SHP77 treated with DMSO at 0.1 percent for 48 hours (cell line): ENCODE results near the gene STAT6.

Source experiments
- DNase-seq: peaks from one replicate; lab custom pipeline; 2025; lab: John Stamatoyannopoulos, UW

The STAT6 gene

DNA sequence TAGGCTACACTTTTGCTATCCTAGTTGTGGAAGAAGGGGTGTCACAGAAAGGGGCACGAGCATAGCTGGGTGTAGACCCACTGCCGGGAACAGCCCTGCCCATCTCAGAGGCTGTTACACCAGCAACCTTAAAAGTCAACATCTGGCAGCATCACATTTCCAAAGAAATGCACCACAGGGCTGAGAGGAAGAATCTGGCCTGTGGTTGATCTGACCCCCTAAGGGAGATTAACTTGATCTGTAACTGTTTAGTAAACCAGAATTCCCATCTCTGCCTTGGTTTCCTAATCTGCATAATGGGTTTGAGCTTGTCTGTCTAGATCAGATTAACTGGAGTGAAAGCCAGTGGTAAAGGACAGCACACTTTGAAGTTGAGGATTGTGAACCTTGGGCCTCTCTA is 34.9 kb upstream of the STAT6 start:
- DNase-seq: no peak

GRCh38 chr12:57145460-57146059 is 34.4 kb upstream of the STAT6 start:
- DNase-seq: no peak

DNA sequence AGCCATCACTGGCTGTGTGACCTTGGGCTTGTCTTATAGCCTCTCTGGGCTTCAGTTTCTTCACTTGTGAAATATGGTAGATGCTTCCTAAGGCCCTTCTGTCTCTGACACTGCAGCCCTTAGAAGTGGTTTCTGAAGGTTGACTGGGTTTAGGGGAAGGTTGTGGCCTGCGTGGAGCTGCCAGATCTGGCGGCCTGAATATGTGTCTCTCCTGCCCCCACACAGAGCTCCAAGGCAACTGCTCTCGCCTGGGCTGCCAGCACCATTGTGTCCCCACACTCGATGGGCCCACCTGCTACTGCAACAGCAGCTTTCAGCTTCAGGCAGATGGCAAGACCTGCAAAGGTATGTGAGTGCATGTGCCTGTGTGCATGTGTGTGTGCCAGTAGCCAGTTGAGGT is 32.3 kb upstream of the STAT6 start:
- DNase-seq: no peak

DNA sequence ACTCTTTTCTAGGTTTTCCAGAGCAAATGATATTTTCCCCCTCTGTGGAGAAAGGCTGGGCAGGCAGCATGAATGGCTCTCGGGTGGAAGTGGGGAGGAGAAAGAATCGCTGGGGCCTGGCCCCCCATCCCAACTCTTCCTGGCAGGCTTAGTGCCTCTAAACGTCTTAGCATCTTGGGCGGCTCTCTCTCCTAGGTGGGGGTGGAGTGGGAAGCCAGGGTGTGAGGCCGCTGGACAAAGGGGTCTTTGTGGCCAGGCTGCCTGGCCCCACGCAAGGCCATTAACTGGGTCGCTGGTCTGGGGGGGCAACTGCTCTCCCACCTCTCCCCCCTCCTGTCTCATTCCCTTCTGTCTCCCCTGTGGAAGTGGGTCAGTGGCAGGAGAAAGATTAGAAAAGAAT is 31.6 kb upstream of the STAT6 start:
- no peak for DNase-seq

- no peak for DNase-seq
Measured at GRCh38 chr12:57142121-57142520, 31.0 kb upstream of the STAT6 start.

DNA sequence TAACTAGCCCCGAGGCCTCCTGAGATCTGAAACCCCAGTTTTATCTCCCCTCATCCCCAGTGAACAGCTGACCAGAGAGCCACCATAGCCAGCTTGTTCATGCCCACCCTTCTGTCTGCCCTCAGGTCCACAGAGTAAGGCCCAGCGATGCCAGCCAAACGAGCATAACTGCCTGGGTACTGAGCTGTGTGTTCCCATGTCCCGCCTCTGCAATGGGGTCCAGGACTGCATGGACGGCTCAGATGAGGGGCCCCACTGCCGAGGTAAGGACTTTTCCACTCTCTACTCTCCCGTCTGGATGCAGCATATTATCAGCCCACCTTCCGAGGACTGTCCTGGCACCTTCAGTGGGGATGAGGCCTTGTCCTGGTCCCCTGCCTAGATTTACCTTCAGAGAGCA is 30.1 kb upstream of the STAT6 start:
- no peak for DNase-seq

DNA sequence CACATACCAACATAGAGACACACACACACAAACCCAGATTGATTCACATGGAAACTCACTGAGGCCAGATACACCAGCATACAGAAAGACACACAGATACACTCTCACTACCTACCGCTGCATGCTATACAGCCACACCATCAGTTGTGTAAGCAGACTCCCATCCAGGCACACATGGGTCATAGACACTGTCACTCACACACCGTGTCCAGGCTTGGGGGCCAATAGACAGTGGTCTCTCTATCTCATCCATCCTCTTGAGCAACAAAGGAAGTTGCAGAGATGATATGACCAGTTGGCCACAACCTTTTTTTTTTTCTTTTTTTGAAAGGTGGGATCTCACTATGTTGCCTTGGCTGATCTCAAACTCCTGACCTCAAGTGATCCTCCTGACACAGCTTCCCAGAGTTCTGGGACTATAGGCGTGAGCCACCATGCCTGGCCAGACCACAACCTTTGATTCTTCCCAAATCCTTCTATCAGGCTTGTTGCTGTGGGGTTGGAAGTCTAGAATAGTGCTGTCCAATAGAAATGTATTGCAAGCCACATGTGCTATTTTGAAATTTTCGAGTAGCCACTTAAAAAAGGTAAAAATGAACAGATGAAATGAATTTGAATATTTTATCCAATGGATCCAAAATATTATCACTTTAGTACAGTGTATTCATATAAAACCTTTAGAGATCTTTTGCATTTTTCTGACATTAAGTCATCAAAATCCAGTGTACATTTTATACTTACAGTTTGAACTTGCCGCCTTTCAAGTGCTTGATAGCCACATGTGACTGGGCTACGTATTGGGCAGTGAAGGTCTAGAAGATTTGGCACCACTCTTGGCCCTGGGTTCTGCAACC is 28.9 kb upstream of the STAT6 start:
- no peak for DNase-seq

GRCh38 chr12:57138526-57139272 is 27.5 kb upstream of the STAT6 start:
- no peak for DNase-seq

GRCh38 chr12:57135527-57136326 is 24.6 kb upstream of the STAT6 start:
- no peak for DNase-seq

DNA sequence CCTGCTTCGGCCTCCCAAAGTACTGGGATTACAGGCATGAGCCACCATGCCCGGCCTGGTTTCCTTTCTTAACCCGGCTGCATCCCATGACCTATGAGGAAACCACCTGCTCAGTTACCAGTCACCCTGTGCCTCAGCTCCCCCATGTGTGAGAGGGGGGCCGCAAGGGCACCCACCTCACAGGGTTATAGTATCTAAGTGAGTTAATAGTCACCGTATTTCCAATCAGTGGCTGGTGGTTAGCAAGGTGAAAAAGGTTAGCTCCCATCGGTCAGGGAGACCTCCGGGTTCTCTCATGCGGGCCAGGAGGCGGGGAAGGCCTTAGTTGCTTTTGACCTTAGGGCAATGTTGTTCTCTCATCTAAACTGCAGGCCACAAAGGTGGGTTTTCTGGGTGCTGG is 23.8 kb upstream of the STAT6 start:
- DNase-seq: no peak

GRCh38 chr12:57133916-57134315 is 22.8 kb upstream of the STAT6 start:
- no peak for DNase-seq

DNA sequence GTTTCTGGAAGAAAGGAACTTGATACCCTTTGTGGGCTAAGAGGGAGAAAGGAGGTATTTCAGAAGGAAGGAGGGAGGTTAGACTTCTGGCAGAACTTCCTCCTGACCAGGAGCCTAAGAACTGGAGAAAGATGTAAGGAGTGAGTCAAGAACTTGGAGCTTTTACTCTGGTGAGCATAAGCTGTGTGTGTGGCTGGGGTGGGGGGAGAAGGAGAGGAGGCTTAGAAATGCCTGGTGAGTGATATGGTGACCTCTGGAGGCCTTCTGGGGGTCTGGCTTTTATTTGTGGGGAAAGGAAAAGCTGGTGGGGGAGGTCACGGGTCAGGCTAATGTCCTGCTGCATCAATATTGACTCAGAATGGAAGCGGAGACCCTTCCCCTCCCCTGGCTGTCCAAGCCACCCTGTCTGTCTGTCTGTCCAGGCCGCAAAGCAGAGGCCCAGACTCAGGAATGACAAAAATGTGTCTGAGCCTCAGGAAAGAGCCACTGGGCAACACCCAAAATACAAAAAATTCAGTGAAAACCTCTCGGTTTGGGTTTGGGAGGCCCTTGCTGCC is 21.9 kb upstream of the STAT6 start:
- no peak for DNase-seq

- no peak for DNase-seq
Measured at GRCh38 chr12:57131896-57132744, 21.0 kb upstream of the STAT6 start.

GRCh38 chr12:57130941-57131340 is 19.8 kb upstream of the STAT6 start:
- no peak for DNase-seq

GRCh38 chr12:57129889-57130288 is 18.7 kb upstream of the STAT6 start:
- DNase-seq: no peak

DNA sequence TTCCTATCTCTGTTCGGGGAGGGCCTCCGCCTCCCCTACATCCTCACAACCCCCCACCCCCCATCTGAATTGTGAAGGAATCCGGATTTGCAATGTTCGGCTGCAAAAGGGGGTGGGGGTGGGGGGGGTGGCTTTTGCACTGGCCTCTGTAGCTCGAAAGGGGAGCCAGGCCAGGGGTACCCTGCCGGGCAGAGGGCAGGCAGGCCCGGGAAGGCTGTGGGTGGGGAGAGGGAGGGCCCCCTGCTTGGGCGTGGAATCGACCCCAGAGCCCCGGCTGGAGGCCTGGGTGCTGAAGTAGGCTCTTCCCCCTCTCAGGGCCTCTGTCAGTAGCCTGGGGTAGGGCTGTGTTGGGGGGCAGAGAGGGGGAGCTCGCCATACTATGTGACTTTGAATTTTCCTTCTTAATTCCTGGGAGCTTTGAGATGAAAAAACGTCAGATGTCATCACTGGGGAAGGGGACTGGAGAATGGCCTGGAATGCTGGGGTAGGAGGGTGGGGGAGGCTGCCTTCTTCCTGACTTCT is 18.2 kb upstream of the STAT6 start:
- no peak for DNase-seq

- no peak for DNase-seq
Measured at GRCh38 chr12:57128519-57129247, 17.5 kb upstream of the STAT6 start.

DNA sequence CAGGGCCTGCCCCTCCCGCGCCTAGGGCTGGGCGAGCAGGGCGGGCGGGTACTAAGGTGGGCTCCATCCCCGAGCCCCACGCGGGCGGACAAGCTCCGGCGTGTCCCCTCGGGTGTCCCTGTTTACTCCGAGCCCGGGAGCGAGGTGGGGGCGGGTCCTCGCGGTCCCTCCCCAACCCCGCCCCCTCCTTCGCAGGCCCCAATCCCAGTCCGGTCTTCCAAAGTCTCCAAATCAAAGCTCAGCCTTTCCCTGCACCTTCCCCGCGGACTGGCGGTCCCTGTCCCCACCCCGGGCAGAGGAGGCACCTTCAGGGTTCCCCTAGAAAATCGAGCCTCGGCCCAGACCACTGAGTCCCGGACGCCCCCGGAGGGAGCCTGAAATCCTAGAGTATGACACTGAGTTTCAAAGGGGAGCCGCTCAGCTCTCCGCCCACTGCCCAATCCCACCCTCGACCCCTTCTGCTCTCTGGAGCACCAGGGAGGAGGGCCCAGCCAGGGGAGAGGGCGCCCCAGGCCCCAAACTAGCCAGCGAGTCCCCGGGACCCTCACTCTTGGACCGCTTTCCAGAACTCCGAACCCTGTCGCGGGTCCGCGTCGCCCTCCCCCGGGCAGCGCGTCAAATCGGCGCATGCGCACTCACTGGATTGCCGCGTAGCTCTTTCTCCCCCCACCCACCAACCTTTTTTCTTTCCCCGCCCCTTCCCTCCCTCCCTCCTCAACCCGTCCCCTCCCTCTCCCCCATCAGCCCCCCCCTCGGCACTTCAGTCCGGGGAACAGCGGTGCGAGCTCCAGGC is 16.8 kb upstream of the STAT6 start, which contains the start of gene LRP1:
LRP1 (plus strand) TSS at position 758 of the 793 bp plus-strand sequence. CDS start 482 bp downstream, outside the sequence.
- no peak for DNase-seq
